NCI-H226 (cell line): ENCODE measurements around the gene ZFP14.

ENCODE experiments used
- DNase-seq: peaks from one replicate; pipeline ENCODE4 v3.0.0-alpha.2; 2015

ZFP14 gene

GRCh38 chr19:36378625-36379509, at the start of gene ZFP14:
ZFP14 (minus strand) TSS chr19:36379201; CDS start chr19:36367892, 11,309 bp downstream.
- DNase-seq = peak; percentile 93

GRCh38 chr19:36423925-36424324, 44.9 kb upstream of the ZFP14 start:
- no peak for DNase-seq

- DNase-seq = no peak
These were observed 42.9 kb upstream of the ZFP14 start for GRCh38 chr19:36421749-36422481.

GRCh38 chr19:36420961-36421748, 42.2 kb upstream of the ZFP14 start:
- no peak for DNase-seq

GRCh38 chr19:36418287-36419001, 39.4 kb upstream of the ZFP14 start, which contains the start of gene ZFP82:
ZFP82 (minus strand) TSS chr19:36418644; CDS start chr19:36409789, 8,855 bp downstream.
- DNase-seq = peak; percentile 76

GRCh38 chr19:36417752-36418286, 38.8 kb upstream of the ZFP14 start:
- DNase-seq = no peak

- DNase-seq = peak; percentile 57
These were observed 30.8 kb upstream of the ZFP14 start for GRCh38 chr19:36409841-36410240.

- no peak for DNase-seq
These were observed 29.1 kb upstream of the ZFP14 start for GRCh38 chr19:36408101-36408500.

GRCh38 chr19:36404498-36404897, 25.5 kb upstream of the ZFP14 start:
- no peak for DNase-seq

- DNase-seq = no peak
These were observed 22.5 kb upstream of the ZFP14 start for GRCh38 chr19:36401475-36401874.

- DNase-seq = no peak
These were observed 19.6 kb upstream of the ZFP14 start for GRCh38 chr19:36398571-36398970.

- no peak for DNase-seq
These were observed 14.1 kb upstream of the ZFP14 start for GRCh38 chr19:36392916-36393673.

GRCh38 chr19:36379510-36379819, 464 bp upstream of the ZFP14 start:
- DNase-seq = no peak

GRCh38 chr19:36377541-36378178, 1.3 kb downstream of the ZFP14 start:
- no peak for DNase-seq

GRCh38 chr19:36373638-36374156, 5.3 kb downstream of the ZFP14 start:
- DNase-seq = no peak

- no peak for DNase-seq
These were observed 7.1 kb downstream of the ZFP14 start for GRCh38 chr19:36371886-36372285.

GRCh38 chr19:36363845-36364244, 15.2 kb downstream of the ZFP14 start:
- no peak for DNase-seq

GRCh38 chr19:36340786-36341372, 38.1 kb downstream of the ZFP14 start:
- DNase-seq = no peak

GRCh38 chr19:36331353-36332228, 47.4 kb downstream of the ZFP14 start:
- peak; percentile 31 for DNase-seq
